ENCODE results near the gene CCDC172.

CCDC172 gene

DNA sequence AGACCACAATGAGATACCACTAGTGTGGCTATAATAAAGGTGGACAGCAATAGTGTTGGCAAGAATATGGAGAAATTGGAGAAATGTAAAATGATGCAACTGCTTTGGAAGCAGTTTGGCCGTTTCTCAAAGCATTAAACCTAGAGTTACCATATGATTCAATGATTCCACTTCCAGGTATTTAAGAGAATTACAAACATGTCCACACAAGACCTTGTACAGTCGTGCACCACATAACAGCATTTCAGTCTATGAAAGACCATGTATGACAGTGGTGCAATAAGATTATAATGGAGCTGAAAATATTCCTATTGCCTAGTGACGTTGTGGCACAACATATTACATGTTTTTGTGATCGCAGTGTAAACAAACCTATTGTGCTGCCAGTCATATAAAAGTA, 29.6 kb downstream of the CCDC172 start:
- Histone ChIP-seq H4K20me1 (ENCODE audit: insufficient read depth) (no peaks in the 10 kb centered on the region), H3K9ac (no peak overlapping the region), H3K4me3 (IDR thresholded peaks at IDR 0.05; ENCODE audit: insufficient read depth, low read depth, low read length) (no peak overlapping the region), H3K4me1 (ENCODE audit: low read depth, poor library complexity, severe bottlenecking) (no peaks in the 10 kb centered on the region), H2AFZ (ENCODE audit: low read depth) (no peak overlapping the region), H3K27me3 (ENCODE audit: insufficient read depth, low read depth) (no peaks in the 10 kb centered on the region), H3K79me2 (ENCODE audit: insufficient read depth, low read depth) (no peaks in the 10 kb centered on the region), H3K27ac (no peak overlapping the region), H3K4me2 (no peak overlapping the region), H3K36me3 (ENCODE audit: insufficient read depth) (no peaks in the 10 kb centered on the region)
- no peak for TF ChIP-seq CTCF (conservative IDR thresholded peaks at IDR 0.05; ENCODE audit: low read depth, low read length)

- Histone ChIP-seq H3K27ac (no peak overlapping the region), H3K4me1 (ENCODE audit: low read depth, poor library complexity, severe bottlenecking) (no peaks in the 10 kb centered on the region), H3K4me2 (no peak overlapping the region), H3K36me3 (ENCODE audit: insufficient read depth) (no peaks in the 10 kb centered on the region), H3K9ac (no peak overlapping the region), H2AFZ (ENCODE audit: low read depth) (no peak overlapping the region), H3K4me3 (IDR thresholded peaks at IDR 0.05; ENCODE audit: insufficient read depth, low read depth, low read length) (no peak overlapping the region), H4K20me1 (ENCODE audit: insufficient read depth) (no peaks in the 10 kb centered on the region), H3K27me3 (ENCODE audit: insufficient read depth, low read depth) (no peaks in the 10 kb centered on the region), H3K79me2 (ENCODE audit: insufficient read depth, low read depth) (no peaks in the 10 kb centered on the region)
- TF ChIP-seq CTCF (conservative IDR thresholded peaks at IDR 0.05; ENCODE audit: low read depth, low read length): no peak
Observed at GRCh38 chr10:116355341-116355740, 31.1 kb downstream of the CCDC172 start.

- no peak overlapping the region for H3K4me2 ChIP-seq
- no peak for TF ChIP-seq CTCF (conservative IDR thresholded peaks at IDR 0.05; ENCODE audit: low read depth, low read length)
- H3K27me3 ChIP-seq (ENCODE audit: insufficient read depth, low read depth): no peaks in the 10 kb centered on the region
- no peak overlapping the region for H2AFZ ChIP-seq (ENCODE audit: low read depth)
- no peaks in the 10 kb centered on the region for H3K4me1 ChIP-seq (ENCODE audit: low read depth, poor library complexity, severe bottlenecking)
- H3K36me3 ChIP-seq (ENCODE audit: insufficient read depth): no peaks in the 10 kb centered on the region
- H3K27ac ChIP-seq: no peak overlapping the region
- no peak overlapping the region for H3K9ac ChIP-seq
- no peaks in the 10 kb centered on the region for H3K79me2 ChIP-seq (ENCODE audit: insufficient read depth, low read depth)
- H4K20me1 ChIP-seq (ENCODE audit: insufficient read depth): no peaks in the 10 kb centered on the region
- H3K4me3 ChIP-seq (IDR thresholded peaks at IDR 0.05; ENCODE audit: insufficient read depth, low read depth, low read length): no peak overlapping the region
Observed at GRCh38 chr10:116356833-116357232, 32.6 kb downstream of the CCDC172 start.

DNA sequence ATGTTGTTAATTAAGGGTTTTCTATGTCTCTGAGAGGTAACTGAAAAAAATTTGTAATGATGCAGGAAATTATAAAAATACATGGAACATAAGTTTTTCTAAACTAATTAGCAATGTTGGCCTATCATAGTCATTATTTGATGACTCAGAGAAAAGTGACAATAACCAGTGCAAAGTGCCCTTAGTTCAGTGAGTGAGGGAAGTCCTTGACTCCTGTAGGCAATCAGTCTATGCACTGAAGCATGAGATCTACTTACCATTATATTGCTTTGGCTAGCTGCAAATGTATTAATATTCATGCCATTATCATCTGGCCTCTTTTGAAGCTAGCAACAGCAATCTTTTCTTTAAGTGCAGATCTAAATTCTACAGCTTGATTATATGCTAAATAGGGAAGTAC, 40.6 kb downstream of the CCDC172 start:
- H3K4me2 ChIP-seq: no peak overlapping the region
- H3K9ac ChIP-seq: no peak overlapping the region
- H3K4me1 ChIP-seq (ENCODE audit: low read depth, poor library complexity, severe bottlenecking): no peaks in the 10 kb centered on the region
- no peak overlapping the region for H3K27ac ChIP-seq
- no peaks in the 10 kb centered on the region for H4K20me1 ChIP-seq (ENCODE audit: insufficient read depth)
- no peaks in the 10 kb centered on the region for H3K79me2 ChIP-seq (ENCODE audit: insufficient read depth, low read depth)
- no peaks in the 10 kb centered on the region for H3K36me3 ChIP-seq (ENCODE audit: insufficient read depth)
- no peaks in the 10 kb centered on the region for H3K27me3 ChIP-seq (ENCODE audit: insufficient read depth, low read depth)
- H2AFZ ChIP-seq (ENCODE audit: low read depth): no peak overlapping the region
- no peak overlapping the region for H3K4me3 ChIP-seq (IDR thresholded peaks at IDR 0.05; ENCODE audit: insufficient read depth, low read depth, low read length)
- no peak for TF ChIP-seq CTCF (conservative IDR thresholded peaks at IDR 0.05; ENCODE audit: low read depth, low read length)

DNA sequence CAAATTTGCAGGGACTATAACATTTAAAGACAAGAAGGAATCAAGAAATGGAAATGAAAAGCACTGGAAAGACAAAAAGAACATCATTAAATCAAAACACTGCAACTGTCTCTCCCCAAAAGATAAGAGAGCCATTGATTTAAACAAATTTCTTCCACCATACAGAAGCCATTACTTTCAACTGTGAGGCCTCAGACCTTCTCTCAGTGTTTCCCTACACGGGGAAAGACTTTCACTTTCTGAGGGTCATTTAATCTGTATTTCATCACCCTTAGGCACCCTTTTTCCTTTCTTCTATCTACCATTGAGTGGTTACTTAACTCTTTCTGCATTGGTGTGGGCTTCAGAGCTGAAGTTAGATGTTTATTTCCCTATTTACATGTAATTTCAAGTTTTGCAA, 47.5 kb downstream of the CCDC172 start:
- no peak for TF ChIP-seq CTCF (conservative IDR thresholded peaks at IDR 0.05; ENCODE audit: low read depth, low read length)
- H3K36me3 ChIP-seq (ENCODE audit: insufficient read depth): no peaks in the 10 kb centered on the region
- no peak overlapping the region for H3K4me2 ChIP-seq
- H3K27me3 ChIP-seq (ENCODE audit: insufficient read depth, low read depth): no peaks in the 10 kb centered on the region
- no peaks in the 10 kb centered on the region for H4K20me1 ChIP-seq (ENCODE audit: insufficient read depth)
- no peaks in the 10 kb centered on the region for H3K4me1 ChIP-seq (ENCODE audit: low read depth, poor library complexity, severe bottlenecking)
- H3K9ac ChIP-seq: no peak overlapping the region
- no peaks in the 10 kb centered on the region for H3K79me2 ChIP-seq (ENCODE audit: insufficient read depth, low read depth)
- no peak overlapping the region for H2AFZ ChIP-seq (ENCODE audit: low read depth)
- no peak overlapping the region for H3K4me3 ChIP-seq (IDR thresholded peaks at IDR 0.05; ENCODE audit: insufficient read depth, low read depth, low read length)
- no peak overlapping the region for H3K27ac ChIP-seq

Measured in KMS-11 (cell line).